Measurements from ENCODE around the gene HS6ST3. TPM values are rescaled to one million over a fixed set of nuclear protein-coding genes. Genes with fewer than 3 reads are reported as not detected.

The HS6ST3 gene
- total and polyA plus RNA-seq, 9 of the 15 experiments (the other 6 are each of a cell fraction or from before 2014, with no cell fraction given), result not detected

- no peak for TF ChIP-seq XRCC5 (IDR thresholded peaks at IDR 0.05; ENCODE audit: low read depth, low read length)
- TF ChIP-seq ETV5 (CRISPR knock-in tag; IDR thresholded peaks at IDR 0.05; ENCODE audit: low read depth), result no peak
- no peak for TF ChIP-seq WHSC1 (IDR thresholded peaks at IDR 0.05; ENCODE audit: low read length)
- no peak for TF ChIP-seq ZNF57 (CRISPR knock-in tag; IDR thresholded peaks at IDR 0.05)
- TF ChIP-seq, protein P1, sequence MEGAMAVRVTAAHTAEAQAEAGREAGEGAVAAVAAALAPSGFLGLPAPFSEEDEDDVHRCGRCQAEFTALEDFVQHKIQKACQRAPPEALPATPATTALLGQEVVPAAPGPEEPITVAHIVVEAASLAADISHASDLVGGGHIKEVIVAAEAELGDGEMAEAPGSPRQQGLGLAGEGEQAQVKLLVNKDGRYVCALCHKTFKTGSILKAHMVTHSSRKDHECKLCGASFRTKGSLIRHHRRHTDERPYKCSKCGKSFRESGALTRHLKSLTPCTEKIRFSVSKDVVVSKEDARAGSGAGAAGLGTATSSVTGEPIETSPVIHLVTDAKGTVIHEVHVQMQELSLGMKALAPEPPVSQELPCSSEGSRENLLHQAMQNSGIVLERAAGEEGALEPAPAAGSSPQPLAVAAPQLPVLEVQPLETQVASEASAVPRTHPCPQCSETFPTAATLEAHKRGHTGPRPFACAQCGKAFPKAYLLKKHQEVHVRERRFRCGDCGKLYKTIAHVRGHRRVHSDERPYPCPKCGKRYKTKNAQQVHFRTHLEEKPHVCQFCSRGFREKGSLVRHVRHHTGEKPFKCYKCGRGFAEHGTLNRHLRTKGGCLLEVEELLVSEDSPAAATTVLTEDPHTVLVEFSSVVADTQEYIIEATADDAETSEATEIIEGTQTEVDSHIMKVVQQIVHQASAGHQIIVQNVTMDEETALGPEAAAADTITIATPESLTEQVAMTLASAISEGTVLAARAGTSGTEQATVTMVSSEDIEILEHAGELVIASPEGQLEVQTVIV (CRISPR knock-in tag; IDR thresholded peaks at IDR 0.05; ENCODE audit: borderline replicate concordance), result no peak
- no peak for TF ChIP-seq DDX20 (tag; IDR thresholded peaks at IDR 0.05; ENCODE audit: low read depth)
- TF ChIP-seq ZNF324 (CRISPR knock-in tag; IDR thresholded peaks at IDR 0.05), result no peak
Measured at GRCh38 chr13:96680898-96681297, 591.0 kb downstream of the HS6ST3 start (continued).

- ChIA-PET CTCF (ENCODE audit: low intra/inter-chr PET ratio) (no interaction called here), POLR2A (no interaction called here)
- DNase-seq (ENCODE audit: extremely low read depth in 1 of 4, low spot score in 3 of 4), result no peak
- Histone ChIP-seq H3K79me2 (ENCODE audit: control insufficient read depth, insufficient read depth, low read length) (no peaks in the 10 kb centered on the region), H2AFZ (ENCODE audit: low read depth, low read length) (no peak overlapping the region), H3K9me3 (replicated peaks; ENCODE audit: control insufficient read depth, insufficient read depth, low read depth, low read length) (no peaks in the 10 kb centered on the region), H3K4me2 (ENCODE audit: insufficient read depth, low read length) (no peak overlapping the region), H3K9ac (ENCODE audit: insufficient read depth in 1 of 2, low read depth in 2 of 2, low read length in 2 of 2) (no peak overlapping the region), H3K4me3 (no peak overlapping the region), H3K9me1 (ENCODE audit: control insufficient read depth, insufficient read depth, low read length) (no peaks in the 10 kb centered on the region), H4K20me1 (replicated peaks; ENCODE audit: control insufficient read depth, insufficient read depth, low read length) (no peaks in the 10 kb centered on the region), H3K27me3 (ENCODE audit: control insufficient read depth in 2 of 2, insufficient read depth in 2 of 2, low read length in 2 of 2) (no peaks in the 10 kb centered on the region), H3K27ac (ENCODE audit: extremely low read depth, low read depth, low read length) (no peak overlapping the region), H3K36me3 (ENCODE audit: control insufficient read depth, insufficient read depth, low read length) (no peaks in the 10 kb centered on the region), H3K4me1 (replicated peaks in 1 of 2; ENCODE audit: control insufficient read depth in 2 of 2, insufficient read depth in 2 of 2, low read length in 2 of 2) (no peaks in the 10 kb centered on the region)
- ATAC-seq, result no peak
- TF ChIP-seq RBM39 (optimal IDR thresholded peaks at IDR 0.05; ENCODE audit: low read depth, low read length), result no peak
- FAIRE-seq, result no peak
- in situ Hi-C loops (cut with MboI) (no loop called here), intact Hi-C loops (cut with micrococcal nuclease) (no loop called here)
- BruUV-seq (replicated peaks), result no TSS peak
Measured at GRCh38 chr13:96681766-96682165, 591.9 kb downstream of the HS6ST3 start.
